SK-N-SH (cell line): ENCODE data around the gene PPP2R5C. TPM values are rescaled to one million over a fixed set of nuclear protein-coding genes. Genes with fewer than 3 reads are reported as not detected.

Experiments used
- CTCF ChIA-PET: fragments of 300-600, 350-600 bp; formaldehyde crosslinking; extraction: SDS; loops from one replicate; lab custom pipeline; 2021; lab: Yijun Ruan, JAX
- POLR2A ChIA-PET: fragments of 350-600 bp; sonication (Branson Sonifier 250); formaldehyde crosslinking; extraction: SDS; loops from one replicate; lab custom pipeline; 2020; ENCODE audit warnings: antibody characterized with exemption, inconsistent platforms; lab: Yijun Ruan, JAX
- DNase-seq: peaks from one replicate; pipeline ENCODE4 v3.0.0; 2012
- H2AFZ ChIP-seq: fragments of 200-600 bp; sonication (generic); 2 replicates; pipeline ENCODE4 v1.8.1; 2016; ENCODE audit warnings: antibody characterized with exemption, mild to moderate bottlenecking, low read depth
- H3F3A ChIP-seq: fragments of 200-600 bp; sonication (generic); replicated peaks from 2 replicates; pipeline ENCODE3; 2016; ENCODE audit warnings: antibody characterized with exemption, mild to moderate bottlenecking; ENCODE audit not compliant: insufficient read depth
- H3K27ac ChIP-seq, 2 experiments: fragments of 200-500 bp in 1 of 2; fragments of 200-600 bp in 1 of 2; sonication (Bioruptor generic) in 1 of 2; sonication (generic), shearing (Covaris generic) in 1 of 2; 2 replicates each; pipeline versions ENCODE4 v1.5.1 to v1.6.1; 2014 to 2016; ENCODE audit warnings: low read depth in 2 of 2, inconsistent platforms in 1 of 2, low read length in 1 of 2, mild to moderate bottlenecking in 1 of 2, mixed read lengths in 1 of 2
- H3K27me3 ChIP-seq: fragments of 200-600 bp; sonication (generic), shearing (Covaris generic); 2 replicates; pipeline ENCODE4 v1.6.1; 2016; ENCODE audit warnings: mixed run types; ENCODE audit not compliant: insufficient read depth
- H3K36me3 ChIP-seq, 2 experiments: fragments of 200-500 bp in 1 of 2; fragments of 200-600 bp in 1 of 2; sonication (Bioruptor generic) in 1 of 2; sonication (generic) in 1 of 2; replicated peaks in 1 of 2; 2 replicates each; pipeline versions ENCODE3 to v1.5.1; 2014 to 2016; ENCODE audit warnings: low read length in 1 of 2, mild to moderate bottlenecking in 1 of 2; ENCODE audit not compliant: insufficient read depth in 2 of 2, control insufficient read depth in 1 of 2
- H3K4me1 ChIP-seq, 2 experiments: fragments of 200-500 bp in 1 of 2; fragments of 200-600 bp in 1 of 2; sonication (Bioruptor generic) in 1 of 2; sonication (generic), shearing (Covaris generic) in 1 of 2; 2 replicates each; pipeline versions ENCODE4 v1.5.1 to v1.6.1; 2014 to 2016; ENCODE audit warnings: low read depth in 1 of 2, low read length in 1 of 2, mixed run types in 1 of 2; ENCODE audit not compliant: insufficient read depth in 2 of 2, control insufficient read depth in 1 of 2
- H3K4me2 ChIP-seq: fragments of 200-600 bp; sonication (generic), shearing (Covaris generic); 2 replicates; pipeline ENCODE4 v1.6.1; 2017; ENCODE audit warnings: mixed run types
- H3K4me3 ChIP-seq, 2 experiments: fragments of 200-500 bp in 1 of 2; fragments of 200-600 bp in 1 of 2; sonication (Bioruptor generic) in 1 of 2; sonication (generic), shearing (Covaris generic) in 1 of 2; 2 replicates each; pipeline versions ENCODE4 v1.5.1 to v1.8.1; 2014 to 2016; ENCODE audit warnings: low read depth in 2 of 2, inconsistent platforms in 1 of 2, low read length in 1 of 2, mild to moderate bottlenecking in 1 of 2, mixed read lengths in 1 of 2, moderate library complexity in 1 of 2
- H3K79me2 ChIP-seq: fragments of 200-600 bp; sonication (generic); 2 replicates; pipeline ENCODE4 v1.8.1; 2017; ENCODE audit warnings: mild to moderate bottlenecking; ENCODE audit not compliant: insufficient read depth
- H3K9ac ChIP-seq: fragments of 200-600 bp; sonication (generic); 2 replicates; pipeline ENCODE4 v1.6.1; 2017; ENCODE audit warnings: mixed run types
- H3K9me2 ChIP-seq: fragments of 200-600 bp; sonication (generic); 2 replicates; pipeline ENCODE4 v1.6.1; 2017; ENCODE audit warnings: mixed run types
- H3K9me3 ChIP-seq: fragments of 200-600 bp; sonication (generic); 2 replicates; pipeline ENCODE4 v1.6.1; 2017; ENCODE audit warnings: mixed run types, mild to moderate bottlenecking, moderate library complexity
- H4K20me1 ChIP-seq: fragments of 200-600 bp; sonication (generic); 2 replicates; pipeline ENCODE4 v1.6.1; 2017; ENCODE audit warnings: mild to moderate bottlenecking, mixed run types; ENCODE audit not compliant: insufficient read depth
- CHD2 ChIP-seq: fragments of 150-350 bp; IDR thresholded peaks from 2 replicates; pipeline ENCODE4 v1.6.1; 2018; ENCODE audit warnings: low read length; ENCODE audit not compliant: partially characterized antibody
- ELF1 ChIP-seq: IDR thresholded peaks from 2 replicates; pipeline ENCODE4 v1.4.0; 2012
- EP300 ChIP-seq, 2 experiments: IDR thresholded peaks; 2 replicates each; pipeline versions ENCODE4 v1.4.0 to v1.6.1; 2012; ENCODE audit warnings: borderline replicate concordance in 1 of 2, low read depth in 1 of 2, low read length in 1 of 2
- FOSL2 ChIP-seq: IDR thresholded peaks from 2 replicates; pipeline ENCODE4 v1.4.0; 2012; ENCODE audit warnings: low read depth, mild to moderate bottlenecking, moderate library complexity, borderline replicate concordance
- FOXJ3 ChIP-seq: sonication (generic); formaldehyde crosslinking; IDR thresholded peaks from 2 replicates; pipeline ENCODE4 v1.5.1; 2020; ENCODE audit warnings: mild to moderate bottlenecking, missing genetic modification reagents
- FOXM1 ChIP-seq: IDR thresholded peaks from 2 replicates; pipeline ENCODE4 v1.4.0; 2012; ENCODE audit warnings: low read depth, mild to moderate bottlenecking
- JUND ChIP-seq: IDR thresholded peaks from 2 replicates; pipeline ENCODE4 v1.4.0; 2012
- MEF2A ChIP-seq: IDR thresholded peaks from 2 replicates; pipeline ENCODE4 v1.4.0; 2012; ENCODE audit warnings: low read depth, borderline replicate concordance
- MXI1 ChIP-seq: IDR thresholded peaks from 2 replicates; pipeline ENCODE4 v1.6.1; 2012; ENCODE audit warnings: mild to moderate bottlenecking, low read depth, low read length, improper control_type of control experiment
- NFIC ChIP-seq: IDR thresholded peaks from 2 replicates; pipeline ENCODE4 v1.4.0; 2012; ENCODE audit warnings: borderline replicate concordance
- NRF1 ChIP-seq: IDR thresholded peaks from 2 replicates; pipeline ENCODE4 v1.6.1; 2012; ENCODE audit warnings: low read depth, mild to moderate bottlenecking, low read length
- POLR2AphosphoS5 ChIP-seq: IDR thresholded peaks from 2 replicates; pipeline ENCODE4 v1.6.1; 2012; ENCODE audit warnings: low read depth, low read length
- RCOR1 ChIP-seq: fragments of 150-350 bp; IDR thresholded peaks from 2 replicates; pipeline ENCODE4 v1.6.1; 2017; ENCODE audit warnings: antibody characterized with exemption, low read length
- RFX5 ChIP-seq: IDR thresholded peaks from 2 replicates; pipeline ENCODE4 v1.6.1; 2012; ENCODE audit warnings: mild to moderate bottlenecking, improper control_type of control experiment, low read length
- TCF12 ChIP-seq: IDR thresholded peaks from 2 replicates; pipeline ENCODE4 v1.4.0; 2012
- USF1 ChIP-seq: IDR thresholded peaks from 2 replicates; pipeline ENCODE4 v1.4.0; 2012; ENCODE audit warnings: low read depth, borderline replicate concordance
- USF2 ChIP-seq: fragments of 150-350 bp; IDR thresholded peaks from 2 replicates; pipeline ENCODE4 v1.6.1; 2017; ENCODE audit warnings: antibody characterized with exemption, low read length, low read depth, borderline replicate concordance
- WGBS: methylation state at CpG from one replicate; pipeline ENCODE4 v1.1.6; 2017; ENCODE audit warnings: low lambda C conversion rate; 5-methylcytosine and 5-hydroxymethylcytosine counted together
- polyA plus RNA-seq, 3 experiments: library from polyadenylated mRNA; depleted of rRNA; stranded (reverse); fragments of >200 nt; gene quantifications; 2 replicates each; pipeline ENCODE4 v1.2.3, GENCODE V29; 2012
- TF ChIP-seq, protein P1 (sequence below): IDR thresholded peaks from 2 replicates; pipeline ENCODE4; 2012
- TF ChIP-seq, protein P2 (sequence below): IDR thresholded peaks from 2 replicates; pipeline ENCODE4 v1.4.0; 2012; ENCODE audit warnings: low read depth
- TF ChIP-seq, protein P3 (sequence below): IDR thresholded peaks from 2 replicates; pipeline ENCODE4 v1.6.1; 2012; ENCODE audit warnings: mild to moderate bottlenecking, low read depth, low read length, moderate library complexity

The PPP2R5C gene
- polyA plus RNA-seq, 1 of the 3 experiments (the other 2 are of a cell fraction) = 43.7 TPM

DNA sequence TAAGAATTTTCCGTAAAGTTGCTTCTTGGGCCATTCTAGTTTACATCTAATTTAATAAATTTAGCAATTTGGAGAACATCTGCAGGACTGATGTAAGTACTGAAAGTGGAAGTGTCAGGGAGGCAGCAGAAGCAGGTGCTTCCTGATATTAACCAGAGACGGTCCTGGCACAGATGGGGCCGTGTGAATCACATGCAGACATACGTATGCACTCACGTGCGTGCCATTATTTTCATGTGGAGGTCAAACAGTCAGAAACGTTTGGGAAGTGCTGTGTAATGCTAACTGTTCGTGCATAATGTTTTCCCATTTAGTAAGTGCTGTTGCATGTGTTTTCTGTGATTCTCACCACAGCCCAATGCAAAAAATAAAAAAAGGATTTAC lies 115.0 kb downstream of the PPP2R5C start:
- H2AFZ ChIP-seq = no peak overlapping the region
- TF ChIP-seq USF1 = peak; percentile 61; the same call in 1 of the 2 replicates
- TF ChIP-seq EP300 (IDR thresholded peaks at IDR 0.05; ENCODE audit: borderline replicate concordance in 1 of 2, low read depth in 1 of 2, low read length in 1 of 2) = peak in 1 of 2 experiments; percentile 99; a peak in 2 of 4 replicates
- TF ChIP-seq, protein P1, sequence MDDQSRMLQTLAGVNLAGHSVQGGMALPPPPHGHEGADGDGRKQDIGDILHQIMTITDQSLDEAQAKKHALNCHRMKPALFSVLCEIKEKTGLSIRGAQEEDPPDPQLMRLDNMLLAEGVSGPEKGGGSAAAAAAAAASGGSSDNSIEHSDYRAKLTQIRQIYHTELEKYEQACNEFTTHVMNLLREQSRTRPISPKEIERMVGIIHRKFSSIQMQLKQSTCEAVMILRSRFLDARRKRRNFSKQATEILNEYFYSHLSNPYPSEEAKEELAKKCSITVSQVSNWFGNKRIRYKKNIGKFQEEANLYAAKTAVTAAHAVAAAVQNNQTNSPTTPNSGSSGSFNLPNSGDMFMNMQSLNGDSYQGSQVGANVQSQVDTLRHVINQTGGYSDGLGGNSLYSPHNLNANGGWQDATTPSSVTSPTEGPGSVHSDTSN = peak; percentile 61
- TF ChIP-seq, protein P2, sequence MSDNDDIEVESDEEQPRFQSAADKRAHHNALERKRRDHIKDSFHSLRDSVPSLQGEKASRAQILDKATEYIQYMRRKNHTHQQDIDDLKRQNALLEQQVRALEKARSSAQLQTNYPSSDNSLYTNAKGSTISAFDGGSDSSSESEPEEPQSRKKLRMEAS = no peak
- TF ChIP-seq, protein P3, sequence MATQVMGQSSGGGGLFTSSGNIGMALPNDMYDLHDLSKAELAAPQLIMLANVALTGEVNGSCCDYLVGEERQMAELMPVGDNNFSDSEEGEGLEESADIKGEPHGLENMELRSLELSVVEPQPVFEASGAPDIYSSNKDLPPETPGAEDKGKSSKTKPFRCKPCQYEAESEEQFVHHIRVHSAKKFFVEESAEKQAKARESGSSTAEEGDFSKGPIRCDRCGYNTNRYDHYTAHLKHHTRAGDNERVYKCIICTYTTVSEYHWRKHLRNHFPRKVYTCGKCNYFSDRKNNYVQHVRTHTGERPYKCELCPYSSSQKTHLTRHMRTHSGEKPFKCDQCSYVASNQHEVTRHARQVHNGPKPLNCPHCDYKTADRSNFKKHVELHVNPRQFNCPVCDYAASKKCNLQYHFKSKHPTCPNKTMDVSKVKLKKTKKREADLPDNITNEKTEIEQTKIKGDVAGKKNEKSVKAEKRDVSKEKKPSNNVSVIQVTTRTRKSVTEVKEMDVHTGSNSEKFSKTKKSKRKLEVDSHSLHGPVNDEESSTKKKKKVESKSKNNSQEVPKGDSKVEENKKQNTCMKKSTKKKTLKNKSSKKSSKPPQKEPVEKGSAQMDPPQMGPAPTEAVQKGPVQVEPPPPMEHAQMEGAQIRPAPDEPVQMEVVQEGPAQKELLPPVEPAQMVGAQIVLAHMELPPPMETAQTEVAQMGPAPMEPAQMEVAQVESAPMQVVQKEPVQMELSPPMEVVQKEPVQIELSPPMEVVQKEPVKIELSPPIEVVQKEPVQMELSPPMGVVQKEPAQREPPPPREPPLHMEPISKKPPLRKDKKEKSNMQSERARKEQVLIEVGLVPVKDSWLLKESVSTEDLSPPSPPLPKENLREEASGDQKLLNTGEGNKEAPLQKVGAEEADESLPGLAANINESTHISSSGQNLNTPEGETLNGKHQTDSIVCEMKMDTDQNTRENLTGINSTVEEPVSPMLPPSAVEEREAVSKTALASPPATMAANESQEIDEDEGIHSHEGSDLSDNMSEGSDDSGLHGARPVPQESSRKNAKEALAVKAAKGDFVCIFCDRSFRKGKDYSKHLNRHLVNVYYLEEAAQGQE = no peak
- TF ChIP-seq TCF12 = peak; percentile 90
- TF ChIP-seq RCOR1 = peak; percentile 97
- TF ChIP-seq ELF1 = no peak
- TF ChIP-seq MEF2A = no peak
- peak; percentile 87 for TF ChIP-seq CHD2
- TF ChIP-seq NRF1 = no peak
- TF ChIP-seq MXI1 = peak; percentile 97
- peak; percentile 43; the same call in 1 of the 2 replicates for TF ChIP-seq USF2
- no peak for TF ChIP-seq FOSL2
- TF ChIP-seq NFIC = no peak
- TF ChIP-seq FOXJ3 = peak; percentile 96
- 0 out of 2 replicates have a peak, but pooled peaks have one; percentile 29 for TF ChIP-seq RFX5
- no peak for TF ChIP-seq FOXM1
- no peak for TF ChIP-seq JUND
- TF ChIP-seq POLR2AphosphoS5 = peak; percentile 59
- TF ChIP-seq, all 33 proteins: peak for 11
- Histone ChIP-seq H3K4me2 (peak overlapping the region; percentile 12; the same call in 1 of the 2 replicates), H3K4me1 (peaks cover 11 to 53% of the 10 kb centered on the region in 2 experiments; a peak in 3 of 4 replicates), H3K79me2 (peaks cover 96% of the 10 kb centered on the region), H3K9me2 (no peaks in the 10 kb centered on the region), H4K20me1 (peaks cover 57% of the 10 kb centered on the region), H3K9me3 (no peaks in the 10 kb centered on the region), H3K27ac (peak overlapping the region; percentile 37 to 93; a peak in 3 of 4 replicates), H3K9ac (no peak overlapping the region), H3F3A (peaks cover 11% of the 10 kb centered on the region), H3K27me3 (no peaks in the 10 kb centered on the region), H3K36me3 (peaks cover 0 to 12% of the 10 kb centered on the region in 2 experiments), H3K4me3 (no peak overlapping the region)
- CTCF ChIA-PET = no interaction called here
- 30% methylated on average over 8 of the region's 8 CpGs for WGBS
- DNase-seq = peak; percentile 87
- POLR2A ChIA-PET = no interaction called here
